SK-N-SH (cell line): ENCODE results near the gene TMEM255B. TPM values are rescaled to one million over a fixed set of nuclear protein-coding genes. Genes with fewer than 3 reads are reported as not detected.

Experiments
- CTCF ChIA-PET: fragments of 300-600, 350-600 bp; formaldehyde crosslinking; extraction: SDS; loops from one replicate; lab custom pipeline; 2021; lab: Yijun Ruan, JAX
- POLR2A ChIA-PET: fragments of 350-600 bp; sonication (Branson Sonifier 250); formaldehyde crosslinking; extraction: SDS; loops from one replicate; lab custom pipeline; 2020; ENCODE audit warnings: antibody characterized with exemption, inconsistent platforms; lab: Yijun Ruan, JAX
- DNase-seq: peaks from one replicate; pipeline ENCODE4 v3.0.0; 2012
- H2AFZ ChIP-seq: fragments of 200-600 bp; sonication (generic); 2 replicates; pipeline ENCODE4 v1.8.1; 2016; ENCODE audit warnings: antibody characterized with exemption, mild to moderate bottlenecking, low read depth
- H3F3A ChIP-seq: fragments of 200-600 bp; sonication (generic); replicated peaks from 2 replicates; pipeline ENCODE3; 2016; ENCODE audit warnings: antibody characterized with exemption, mild to moderate bottlenecking; ENCODE audit not compliant: insufficient read depth
- H3K27ac ChIP-seq, 2 experiments: fragments of 200-500 bp in 1 of 2; fragments of 200-600 bp in 1 of 2; sonication (Bioruptor generic) in 1 of 2; sonication (generic), shearing (Covaris generic) in 1 of 2; 2 replicates each; pipeline versions ENCODE4 v1.5.1 to v1.6.1; 2014 to 2016; ENCODE audit warnings: low read depth in 2 of 2, inconsistent platforms in 1 of 2, low read length in 1 of 2, mild to moderate bottlenecking in 1 of 2, mixed read lengths in 1 of 2
- H3K27me3 ChIP-seq: fragments of 200-600 bp; sonication (generic), shearing (Covaris generic); 2 replicates; pipeline ENCODE4 v1.6.1; 2016; ENCODE audit warnings: mixed run types; ENCODE audit not compliant: insufficient read depth
- H3K36me3 ChIP-seq, 2 experiments: fragments of 200-500 bp in 1 of 2; fragments of 200-600 bp in 1 of 2; sonication (Bioruptor generic) in 1 of 2; sonication (generic) in 1 of 2; replicated peaks in 1 of 2; 2 replicates each; pipeline versions ENCODE3 to v1.5.1; 2014 to 2016; ENCODE audit warnings: low read length in 1 of 2, mild to moderate bottlenecking in 1 of 2; ENCODE audit not compliant: insufficient read depth in 2 of 2, control insufficient read depth in 1 of 2
- H3K4me1 ChIP-seq, 2 experiments: fragments of 200-500 bp in 1 of 2; fragments of 200-600 bp in 1 of 2; sonication (Bioruptor generic) in 1 of 2; sonication (generic), shearing (Covaris generic) in 1 of 2; 2 replicates each; pipeline versions ENCODE4 v1.5.1 to v1.6.1; 2014 to 2016; ENCODE audit warnings: low read depth in 1 of 2, low read length in 1 of 2, mixed run types in 1 of 2; ENCODE audit not compliant: insufficient read depth in 2 of 2, control insufficient read depth in 1 of 2
- H3K4me2 ChIP-seq: fragments of 200-600 bp; sonication (generic), shearing (Covaris generic); 2 replicates; pipeline ENCODE4 v1.6.1; 2017; ENCODE audit warnings: mixed run types
- H3K4me3 ChIP-seq, 2 experiments: fragments of 200-500 bp in 1 of 2; fragments of 200-600 bp in 1 of 2; sonication (Bioruptor generic) in 1 of 2; sonication (generic), shearing (Covaris generic) in 1 of 2; 2 replicates each; pipeline versions ENCODE4 v1.5.1 to v1.8.1; 2014 to 2016; ENCODE audit warnings: low read depth in 2 of 2, inconsistent platforms in 1 of 2, low read length in 1 of 2, mild to moderate bottlenecking in 1 of 2, mixed read lengths in 1 of 2, moderate library complexity in 1 of 2
- H3K79me2 ChIP-seq: fragments of 200-600 bp; sonication (generic); 2 replicates; pipeline ENCODE4 v1.8.1; 2017; ENCODE audit warnings: mild to moderate bottlenecking; ENCODE audit not compliant: insufficient read depth
- H3K9ac ChIP-seq: fragments of 200-600 bp; sonication (generic); 2 replicates; pipeline ENCODE4 v1.6.1; 2017; ENCODE audit warnings: mixed run types
- H3K9me2 ChIP-seq: fragments of 200-600 bp; sonication (generic); 2 replicates; pipeline ENCODE4 v1.6.1; 2017; ENCODE audit warnings: mixed run types
- H3K9me3 ChIP-seq: fragments of 200-600 bp; sonication (generic); 2 replicates; pipeline ENCODE4 v1.6.1; 2017; ENCODE audit warnings: mixed run types, mild to moderate bottlenecking, moderate library complexity
- H4K20me1 ChIP-seq: fragments of 200-600 bp; sonication (generic); 2 replicates; pipeline ENCODE4 v1.6.1; 2017; ENCODE audit warnings: mild to moderate bottlenecking, mixed run types; ENCODE audit not compliant: insufficient read depth
- CHD2 ChIP-seq: fragments of 150-350 bp; IDR thresholded peaks from 2 replicates; pipeline ENCODE4 v1.6.1; 2018; ENCODE audit warnings: low read length; ENCODE audit not compliant: partially characterized antibody
- EZH2phosphoT487 ChIP-seq: fragments of 200-600 bp; sonication (generic); IDR thresholded peaks from 2 replicates; pipeline ENCODE4 v1.6.1; 2017; ENCODE audit warnings: low read depth, mixed run types, mild to moderate bottlenecking, antibody characterized with exemption, moderate library complexity, borderline replicate concordance
- FOSL2 ChIP-seq: IDR thresholded peaks from 2 replicates; pipeline ENCODE4 v1.4.0; 2012; ENCODE audit warnings: low read depth, mild to moderate bottlenecking, moderate library complexity, borderline replicate concordance
- FOXJ3 ChIP-seq: sonication (generic); formaldehyde crosslinking; IDR thresholded peaks from 2 replicates; pipeline ENCODE4 v1.5.1; 2020; ENCODE audit warnings: mild to moderate bottlenecking, missing genetic modification reagents
- FOXM1 ChIP-seq: IDR thresholded peaks from 2 replicates; pipeline ENCODE4 v1.4.0; 2012; ENCODE audit warnings: low read depth, mild to moderate bottlenecking
- IRF3 ChIP-seq: fragments of 150-350 bp; IDR thresholded peaks from 2 replicates; pipeline ENCODE4 v1.6.1; 2016; ENCODE audit warnings: mild to moderate bottlenecking, low read depth, low read length
- MAX ChIP-seq: IDR thresholded peaks from 2 replicates; pipeline ENCODE4 v1.4.0; 2012; ENCODE audit warnings: low read depth
- MXI1 ChIP-seq: IDR thresholded peaks from 2 replicates; pipeline ENCODE4 v1.6.1; 2012; ENCODE audit warnings: mild to moderate bottlenecking, low read depth, low read length, improper control_type of control experiment
- NRF1 ChIP-seq: IDR thresholded peaks from 2 replicates; pipeline ENCODE4 v1.6.1; 2012; ENCODE audit warnings: low read depth, mild to moderate bottlenecking, low read length
- POLR2AphosphoS5 ChIP-seq: IDR thresholded peaks from 2 replicates; pipeline ENCODE4 v1.6.1; 2012; ENCODE audit warnings: low read depth, low read length
- RAD21 ChIP-seq: IDR thresholded peaks from 2 replicates; pipeline ENCODE4 v1.6.1; 2012; ENCODE audit warnings: mild to moderate bottlenecking, low read length
- RFX5 ChIP-seq: IDR thresholded peaks from 2 replicates; pipeline ENCODE4 v1.6.1; 2012; ENCODE audit warnings: mild to moderate bottlenecking, improper control_type of control experiment, low read length
- SIN3A ChIP-seq: IDR thresholded peaks from 2 replicates; pipeline ENCODE4 v1.6.1; 2012; ENCODE audit warnings: low read depth, mild to moderate bottlenecking, low read length, moderate library complexity, borderline replicate concordance
- SMC3 ChIP-seq: IDR thresholded peaks from 2 replicates; pipeline ENCODE4 v1.6.1; 2012; ENCODE audit warnings: low read depth, low read length, improper control_type of control experiment
- ZBTB33 ChIP-seq: IDR thresholded peaks from 2 replicates; pipeline ENCODE4 v1.4.0; 2012; ENCODE audit warnings: low read depth, borderline replicate concordance
- whole genome bisulfite sequencing: methylation state at CpG from one replicate; pipeline ENCODE4 v1.1.6; 2017; ENCODE audit warnings: low lambda C conversion rate; 5-methylcytosine and 5-hydroxymethylcytosine counted together
- polyA plus RNA-seq, 3 experiments: library from polyadenylated mRNA; depleted of rRNA; stranded (reverse); fragments of >200 nt; gene quantifications; 2 replicates each; pipeline ENCODE4 v1.2.3, GENCODE V29; 2012
- TF ChIP-seq, protein P1 (sequence below): fragments of 200-600 bp; sonication (generic); IDR thresholded peaks from 2 replicates; pipeline ENCODE4 v1.6.1; 2017; ENCODE audit warnings: antibody characterized with exemption, mild to moderate bottlenecking, moderate library complexity
- TF ChIP-seq, protein P2 (sequence below): fragments of 150-350 bp; IDR thresholded peaks from 2 replicates; pipeline ENCODE4 v1.6.1; 2017; ENCODE audit warnings: antibody characterized with exemption, low read length, low read depth, borderline replicate concordance

TMEM255B gene
- polyA plus RNA-seq, 1 of the 3 experiments (the other 2 are of a cell fraction) = 14.8 TPM

- peaks cover 0 to 16% of the 10 kb centered on the region in 2 experiments; a peak in 1 of 4 replicates for H3K4me1 ChIP-seq
- 82% methylated on average over 15 of the region's 15 CpGs for WGBS
Observed at GRCh38 chr13:113741191-113741668, 17.8 kb upstream of the TMEM255B start.

DNA sequence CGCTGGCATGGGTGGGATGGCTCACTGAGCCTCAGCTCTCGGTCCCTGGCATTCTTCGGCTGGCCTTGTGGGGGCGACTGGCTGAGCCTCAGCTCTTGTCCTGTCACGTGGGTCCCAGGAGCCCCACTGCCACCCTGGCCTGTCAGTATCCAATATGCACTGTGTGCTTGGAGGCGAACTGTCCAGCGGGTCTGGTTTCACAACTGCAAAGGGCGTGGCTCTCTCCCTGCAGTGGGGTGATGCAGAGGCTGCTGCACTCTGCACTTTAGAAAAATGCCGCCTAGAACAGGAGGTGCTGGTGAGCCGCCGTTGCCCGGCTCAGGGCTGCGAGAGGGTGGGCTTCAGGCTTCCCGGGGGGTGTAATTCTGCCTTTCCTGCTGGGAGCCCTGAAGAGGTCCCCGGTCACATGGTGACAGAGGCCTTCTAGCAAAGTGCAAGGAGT lies 17.0 kb upstream of the TMEM255B start:
- H3K4me3 ChIP-seq = no peak overlapping the region
- 40% methylated on average over 2 of the region's 15 CpGs for WGBS
- no peaks in the 10 kb centered on the region for H3K9me2 ChIP-seq
- H4K20me1 ChIP-seq = no peaks in the 10 kb centered on the region
- DNase-seq = peak; percentile 82
- H3F3A ChIP-seq = no peaks in the 10 kb centered on the region
- no peaks in the 10 kb centered on the region for H3K79me2 ChIP-seq
- H3K9me3 ChIP-seq = no peaks in the 10 kb centered on the region
- no peak overlapping the region for H3K27ac ChIP-seq
- CTCF ChIA-PET = interaction anchor here (1.0 to 1.9 kb wide), 7 partner anchors 8 to 60 kb away, joined by 3 to 9 read pairs (median 3); partner anchors contain the start of gene TMEM255B
- H3K9ac ChIP-seq = no peak overlapping the region
- no peaks in the 10 kb centered on the region for H3K27me3 ChIP-seq
- H3K36me3 ChIP-seq = no peaks in the 10 kb centered on the region
- H2AFZ ChIP-seq = no peak overlapping the region
- POLR2A ChIA-PET = no interaction called here
- H3K4me1 ChIP-seq = peaks cover 0 to 23% of the 10 kb centered on the region in 2 experiments; a peak in 1 of 4 replicates
- no peak overlapping the region for H3K4me2 ChIP-seq
- TF ChIP-seq RFX5 (no peak), NRF1 (no peak), EZH2phosphoT487 (no peak), MXI1 (peak; percentile 58; the same call in 1 of the 2 replicates), MAX (0 out of 2 replicates have a peak, but pooled peaks have one; percentile 26), SMC3 (peak; percentile 25; the same call in 1 of the 2 replicates), FOSL2 (no peak), CHD2 (no peak), RAD21 (peak; percentile 41), SIN3A (no peak)
- TF ChIP-seq, protein P1, sequence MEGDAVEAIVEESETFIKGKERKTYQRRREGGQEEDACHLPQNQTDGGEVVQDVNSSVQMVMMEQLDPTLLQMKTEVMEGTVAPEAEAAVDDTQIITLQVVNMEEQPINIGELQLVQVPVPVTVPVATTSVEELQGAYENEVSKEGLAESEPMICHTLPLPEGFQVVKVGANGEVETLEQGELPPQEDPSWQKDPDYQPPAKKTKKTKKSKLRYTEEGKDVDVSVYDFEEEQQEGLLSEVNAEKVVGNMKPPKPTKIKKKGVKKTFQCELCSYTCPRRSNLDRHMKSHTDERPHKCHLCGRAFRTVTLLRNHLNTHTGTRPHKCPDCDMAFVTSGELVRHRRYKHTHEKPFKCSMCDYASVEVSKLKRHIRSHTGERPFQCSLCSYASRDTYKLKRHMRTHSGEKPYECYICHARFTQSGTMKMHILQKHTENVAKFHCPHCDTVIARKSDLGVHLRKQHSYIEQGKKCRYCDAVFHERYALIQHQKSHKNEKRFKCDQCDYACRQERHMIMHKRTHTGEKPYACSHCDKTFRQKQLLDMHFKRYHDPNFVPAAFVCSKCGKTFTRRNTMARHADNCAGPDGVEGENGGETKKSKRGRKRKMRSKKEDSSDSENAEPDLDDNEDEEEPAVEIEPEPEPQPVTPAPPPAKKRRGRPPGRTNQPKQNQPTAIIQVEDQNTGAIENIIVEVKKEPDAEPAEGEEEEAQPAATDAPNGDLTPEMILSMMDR = peak; percentile 38; the same call in 1 of the 2 replicates

More at GRCh38 chr13:113741191-113741668, 17.8 kb upstream of the TMEM255B start:
- H3F3A ChIP-seq = no peaks in the 10 kb centered on the region
- no peaks in the 10 kb centered on the region for H3K79me2 ChIP-seq
- POLR2A ChIA-PET = no interaction called here
- no peaks in the 10 kb centered on the region for H3K9me3 ChIP-seq
- H3K4me2 ChIP-seq = no peak overlapping the region
- H3K27me3 ChIP-seq = no peaks in the 10 kb centered on the region
- no peak overlapping the region for H3K9ac ChIP-seq
- H4K20me1 ChIP-seq = no peaks in the 10 kb centered on the region
- CTCF ChIA-PET = interaction anchor here (1.0 to 1.9 kb wide), 7 partner anchors 9 to 61 kb away, joined by 3 to 9 read pairs (median 3); partner anchors contain the start of gene TMEM255B
- no peaks in the 10 kb centered on the region for H3K36me3 ChIP-seq
- no peak overlapping the region for H3K4me3 ChIP-seq
- H3K9me2 ChIP-seq = no peaks in the 10 kb centered on the region
- TF ChIP-seq, protein P2, sequence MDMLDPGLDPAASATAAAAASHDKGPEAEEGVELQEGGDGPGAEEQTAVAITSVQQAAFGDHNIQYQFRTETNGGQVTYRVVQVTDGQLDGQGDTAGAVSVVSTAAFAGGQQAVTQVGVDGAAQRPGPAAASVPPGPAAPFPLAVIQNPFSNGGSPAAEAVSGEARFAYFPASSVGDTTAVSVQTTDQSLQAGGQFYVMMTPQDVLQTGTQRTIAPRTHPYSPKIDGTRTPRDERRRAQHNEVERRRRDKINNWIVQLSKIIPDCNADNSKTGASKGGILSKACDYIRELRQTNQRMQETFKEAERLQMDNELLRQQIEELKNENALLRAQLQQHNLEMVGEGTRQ = no peak
- no peak for TF ChIP-seq FOXJ3
- TF ChIP-seq MXI1 = no peak
- TF ChIP-seq IRF3 = no peak
- no peak for TF ChIP-seq POLR2AphosphoS5
- TF ChIP-seq FOXM1 = no peak
- TF ChIP-seq ZBTB33 = no peak
- no peak for DNase-seq
- H2AFZ ChIP-seq = no peak overlapping the region
- H3K27ac ChIP-seq = no peak overlapping the region
